GM10266 (cell line): ENCODE results near the gene FNDC3B.

Source experiments
- DNase-seq: peaks from one replicate; pipeline ENCODE4 v3.0.0; 2012; ENCODE audit errors: extremely low spot score
- TF ChIP-seq, protein P1 (sequence below): IDR thresholded peaks from 2 replicates; pipeline ENCODE4 v1.5.1; 2012; ENCODE audit warnings: mild to moderate bottlenecking, low read depth; ENCODE audit not compliant: control insufficient read depth, insufficient read depth; ENCODE audit errors: missing control alignments

The FNDC3B gene

DNA sequence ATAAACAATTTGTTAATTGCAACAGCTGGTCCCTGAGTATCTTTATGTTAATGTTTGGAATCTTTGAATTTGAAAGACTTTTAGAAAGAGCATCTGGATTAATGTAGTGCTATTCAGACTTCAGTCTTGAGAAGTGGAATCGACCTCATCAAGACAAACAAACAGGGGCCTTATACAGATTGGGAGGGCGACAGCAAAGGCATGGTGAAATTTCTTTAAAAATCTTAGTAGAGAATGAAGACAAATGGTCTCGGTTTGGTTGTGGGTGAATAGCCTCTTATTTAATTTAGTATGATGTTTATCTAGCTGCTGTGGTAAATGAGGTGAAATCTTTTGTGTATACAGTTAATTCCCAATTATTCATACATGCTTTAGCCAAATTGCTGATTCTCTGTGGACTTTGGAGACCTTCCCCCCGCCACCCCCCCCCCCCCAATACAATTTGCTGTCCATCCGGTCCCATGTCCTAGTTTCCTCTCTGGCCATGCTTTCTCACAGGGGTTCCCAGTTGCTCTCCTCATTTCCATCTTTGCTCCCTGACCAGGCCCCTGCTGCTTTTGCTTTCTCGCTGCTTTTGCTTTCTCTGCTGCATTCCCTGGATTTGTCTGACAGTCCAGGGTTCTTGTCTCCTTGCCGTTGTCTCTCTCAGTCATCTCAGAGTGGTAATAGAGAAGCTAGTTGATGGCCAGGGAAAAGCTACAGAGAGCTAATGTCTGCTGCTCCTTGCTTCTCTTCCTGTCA is 135.3 kb downstream of the FNDC3B start:
- TF ChIP-seq, protein P1, sequence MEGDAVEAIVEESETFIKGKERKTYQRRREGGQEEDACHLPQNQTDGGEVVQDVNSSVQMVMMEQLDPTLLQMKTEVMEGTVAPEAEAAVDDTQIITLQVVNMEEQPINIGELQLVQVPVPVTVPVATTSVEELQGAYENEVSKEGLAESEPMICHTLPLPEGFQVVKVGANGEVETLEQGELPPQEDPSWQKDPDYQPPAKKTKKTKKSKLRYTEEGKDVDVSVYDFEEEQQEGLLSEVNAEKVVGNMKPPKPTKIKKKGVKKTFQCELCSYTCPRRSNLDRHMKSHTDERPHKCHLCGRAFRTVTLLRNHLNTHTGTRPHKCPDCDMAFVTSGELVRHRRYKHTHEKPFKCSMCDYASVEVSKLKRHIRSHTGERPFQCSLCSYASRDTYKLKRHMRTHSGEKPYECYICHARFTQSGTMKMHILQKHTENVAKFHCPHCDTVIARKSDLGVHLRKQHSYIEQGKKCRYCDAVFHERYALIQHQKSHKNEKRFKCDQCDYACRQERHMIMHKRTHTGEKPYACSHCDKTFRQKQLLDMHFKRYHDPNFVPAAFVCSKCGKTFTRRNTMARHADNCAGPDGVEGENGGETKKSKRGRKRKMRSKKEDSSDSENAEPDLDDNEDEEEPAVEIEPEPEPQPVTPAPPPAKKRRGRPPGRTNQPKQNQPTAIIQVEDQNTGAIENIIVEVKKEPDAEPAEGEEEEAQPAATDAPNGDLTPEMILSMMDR = no peak

DNA sequence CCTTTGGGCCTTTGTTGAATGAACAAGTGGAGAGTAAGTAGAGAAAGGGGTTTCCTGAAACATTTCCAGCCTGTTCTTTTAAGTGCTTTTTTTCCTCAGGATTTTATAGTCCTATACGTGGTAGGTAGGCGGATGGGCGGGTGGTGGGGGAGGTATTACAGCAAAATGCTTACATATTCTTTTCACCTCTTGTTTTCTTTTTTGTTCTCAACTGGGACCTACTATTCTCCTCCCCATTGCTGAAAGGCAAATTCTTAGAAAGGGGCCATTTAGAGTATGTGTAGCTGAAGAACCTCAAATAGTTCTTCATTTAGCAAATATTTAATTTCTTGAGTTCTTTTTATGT is 135.8 kb downstream of the FNDC3B start:
- TF ChIP-seq, protein P1 = no peak
- no peak for DNase-seq

More for the DNA sequence above, 135.3 kb downstream of the FNDC3B start:
- DNase-seq = no peak

DNA sequence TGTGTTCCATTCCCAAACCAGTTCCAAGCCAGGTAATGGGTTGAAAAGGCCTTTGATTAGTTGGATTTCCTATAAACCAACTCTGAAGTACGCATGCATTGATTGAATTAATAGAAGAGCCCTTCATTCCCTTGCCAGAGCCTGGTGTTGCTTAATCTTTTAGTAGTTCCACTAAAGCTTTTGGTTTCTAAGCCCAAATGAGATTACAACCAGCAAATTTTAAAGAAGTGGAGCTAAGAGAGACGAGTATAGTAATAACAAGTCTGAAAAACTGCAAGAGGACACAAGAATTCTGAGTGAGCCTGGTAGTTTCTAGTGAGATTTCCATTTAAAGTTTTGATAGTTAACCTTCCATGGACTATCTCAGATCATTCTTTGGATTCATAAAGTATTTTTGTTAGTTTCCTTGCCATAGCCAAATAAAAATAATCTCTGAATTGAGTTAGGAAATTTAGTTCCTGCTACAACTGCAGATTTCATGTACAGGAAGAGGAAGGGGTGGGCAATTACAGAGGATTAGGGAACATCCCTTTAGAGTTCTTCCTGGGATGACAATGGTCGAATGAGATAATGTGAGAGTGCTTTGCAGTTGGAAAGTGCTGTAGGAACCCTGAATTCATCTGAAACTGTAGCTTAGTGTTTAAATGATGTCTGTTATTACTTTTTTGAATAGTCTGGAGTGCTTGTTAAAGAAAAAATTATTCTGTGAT is 136.8 kb downstream of the FNDC3B start:
- TF ChIP-seq, protein P1 = no peak
- no peak for DNase-seq

DNA sequence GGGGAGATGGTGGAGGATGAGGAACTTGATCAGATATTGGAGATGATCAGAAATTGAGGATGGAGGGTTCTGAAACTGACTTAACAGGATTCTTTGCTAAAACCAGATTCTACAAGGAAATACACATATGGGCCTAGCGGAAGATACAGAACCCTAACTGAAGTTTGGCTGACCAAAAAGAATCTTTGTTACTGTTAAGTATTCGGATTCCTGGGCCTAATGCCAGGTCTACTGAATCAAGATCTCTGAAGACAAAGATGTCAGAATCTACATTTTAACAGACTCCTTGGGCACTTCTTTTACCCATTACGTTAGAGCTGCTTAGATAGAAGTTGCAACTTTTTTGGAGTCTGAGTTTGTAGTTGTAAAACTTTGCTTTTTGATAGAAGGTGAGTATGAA is 137.7 kb downstream of the FNDC3B start:
- DNase-seq = no peak
- TF ChIP-seq, protein P1 = no peak

DNA sequence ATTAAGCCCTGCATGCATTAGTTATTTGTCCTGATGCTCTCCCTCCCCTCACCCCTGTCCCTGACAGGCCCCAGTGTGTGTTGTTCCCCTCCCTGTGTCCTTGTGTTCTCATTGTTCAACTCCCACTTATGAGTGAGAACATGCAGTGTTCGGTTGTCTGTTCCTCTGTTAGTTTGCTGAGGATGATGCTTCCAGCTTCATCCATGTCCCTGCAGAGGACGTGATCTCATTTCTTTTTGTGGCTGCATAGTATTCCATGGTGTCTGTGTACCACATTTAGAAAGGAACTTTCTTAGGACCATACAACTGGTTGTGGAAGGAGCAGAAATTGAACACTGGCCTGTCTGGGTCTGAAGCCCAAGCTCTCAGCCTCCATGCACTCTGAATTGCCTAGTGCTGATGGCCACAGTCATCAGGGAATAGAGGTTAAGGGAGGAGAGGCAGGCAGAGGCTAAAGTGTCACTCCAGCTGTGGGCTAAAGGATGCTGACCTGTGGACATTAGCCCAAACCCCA is 138.5 kb downstream of the FNDC3B start:
- TF ChIP-seq, protein P1 = no peak
- no peak for DNase-seq

DNA sequence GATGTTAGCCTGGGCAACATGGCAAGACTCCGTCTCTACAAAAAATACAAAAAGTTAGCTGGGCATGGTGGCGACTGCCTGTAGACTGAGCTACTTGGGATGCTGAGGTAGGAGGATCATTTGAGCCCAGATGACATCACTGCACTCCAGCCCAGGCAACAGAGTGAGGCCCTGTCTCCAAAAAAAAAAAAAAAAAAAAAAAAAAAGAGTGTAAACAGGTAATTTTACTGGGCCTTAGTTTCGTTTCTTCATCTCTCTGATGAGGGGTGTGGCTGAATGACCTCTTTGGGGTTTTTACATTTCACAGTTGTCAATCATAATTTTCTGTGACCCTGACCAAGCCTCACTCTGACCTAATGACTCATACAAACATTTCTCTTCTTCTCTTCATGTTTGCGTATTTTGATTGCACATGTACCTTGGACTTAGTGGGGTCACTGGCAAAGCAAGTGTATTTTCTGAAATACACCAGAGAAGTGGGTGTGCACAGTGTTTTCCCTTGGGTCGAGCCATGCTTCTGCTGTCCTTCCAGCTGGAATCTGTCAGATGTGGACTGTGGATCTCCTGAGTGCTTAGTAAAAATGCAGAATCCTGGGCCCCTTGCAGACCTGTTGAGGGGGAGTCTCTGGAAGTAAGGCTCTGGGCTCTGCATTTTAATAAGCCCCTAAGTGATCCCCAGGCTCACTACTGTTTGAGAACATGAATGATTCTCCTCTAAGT is 140.5 kb downstream of the FNDC3B start:
- DNase-seq = peak; percentile 67
- TF ChIP-seq, protein P1 = no peak
